OCI-LY3 (cell line): ENCODE measurements around the gene PRKACB.

Experiments used
- H2AFZ ChIP-seq: fragments of 200-600, 300-600 bp; shearing (Covaris generic); 2 replicates; pipeline ENCODE4 v1.6.0; 2014; ENCODE audit warnings: antibody characterized with exemption, low read depth, low read length
- H3K27ac ChIP-seq: fragments of 200-600, 300-600 bp; sonication (generic); 2 replicates; pipeline ENCODE4 v1.5.1; 2014; ENCODE audit warnings: mild to moderate bottlenecking, low read length, moderate library complexity, mixed read lengths
- H3K27me3 ChIP-seq: fragments of 200-600, 300-600 bp; sonication (generic); 2 replicates; pipeline ENCODE4 v1.6.1; 2014; ENCODE audit warnings: low read depth, low read length, mixed read lengths
- H3K36me3 ChIP-seq: fragments of 200-600, 300-600 bp; sonication (generic); replicated peaks from 2 replicates; pipeline ENCODE3; 2014; ENCODE audit warnings: low read depth, low read length, mixed read lengths
- H3K4me1 ChIP-seq: fragments of 300-600, 200-600 bp; sonication (generic); 2 replicates; pipeline ENCODE4 v1.6.1; 2014; ENCODE audit warnings: low read length, mixed read lengths
- H3K4me2 ChIP-seq: fragments of 200-600, 300-600 bp; sonication (generic); 2 replicates; pipeline ENCODE4 v1.6.1; 2014; ENCODE audit warnings: low read length, mixed read lengths
- H3K4me3 ChIP-seq: fragments of 300-600, 200-600 bp; sonication (generic); 2 replicates; pipeline ENCODE4 v1.5.1; 2014; ENCODE audit warnings: antibody characterized with exemption, mild to moderate bottlenecking, low read length, moderate library complexity
- H3K79me2 ChIP-seq: fragments of 300-600, 200-600 bp; shearing (Covaris generic); 2 replicates; pipeline ENCODE4 v1.6.1; 2014; ENCODE audit warnings: mild to moderate bottlenecking, low read length, mixed read lengths
- H3K9ac ChIP-seq: fragments of 300-600, 200-600 bp; shearing (Covaris generic); 2 replicates; pipeline ENCODE4 v1.6.0; 2014; ENCODE audit warnings: mild to moderate bottlenecking, low read length, moderate library complexity
- H3K9me3 ChIP-seq: fragments of 200-600, 300-600 bp; shearing (Covaris generic); 2 replicates; pipeline ENCODE4 v1.6.1; 2014; ENCODE audit warnings: low read length, mixed read lengths; ENCODE audit not compliant: insufficient read depth
- H4K20me1 ChIP-seq: fragments of 200-600, 300-600 bp; sonication (generic); 2 replicates; pipeline ENCODE4 v1.6.1; 2016; ENCODE audit warnings: low read length, mixed read lengths; ENCODE audit not compliant: insufficient read depth
- EZH2phosphoT487 ChIP-seq: fragments of 200-600 bp; shearing (Covaris generic); IDR thresholded peaks from 2 replicates; pipeline ENCODE4 v1.6.1; 2018; ENCODE audit warnings: antibody characterized with exemption, mixed run types, low read depth
- TF ChIP-seq, protein P1 (sequence below): fragments of 200-600, 300-600 bp; sonication (generic); IDR thresholded peaks from 2 replicates; pipeline ENCODE4 v1.5.1; 2014; ENCODE audit warnings: antibody characterized with exemption, low read length, low read depth

Gene PRKACB

DNA sequence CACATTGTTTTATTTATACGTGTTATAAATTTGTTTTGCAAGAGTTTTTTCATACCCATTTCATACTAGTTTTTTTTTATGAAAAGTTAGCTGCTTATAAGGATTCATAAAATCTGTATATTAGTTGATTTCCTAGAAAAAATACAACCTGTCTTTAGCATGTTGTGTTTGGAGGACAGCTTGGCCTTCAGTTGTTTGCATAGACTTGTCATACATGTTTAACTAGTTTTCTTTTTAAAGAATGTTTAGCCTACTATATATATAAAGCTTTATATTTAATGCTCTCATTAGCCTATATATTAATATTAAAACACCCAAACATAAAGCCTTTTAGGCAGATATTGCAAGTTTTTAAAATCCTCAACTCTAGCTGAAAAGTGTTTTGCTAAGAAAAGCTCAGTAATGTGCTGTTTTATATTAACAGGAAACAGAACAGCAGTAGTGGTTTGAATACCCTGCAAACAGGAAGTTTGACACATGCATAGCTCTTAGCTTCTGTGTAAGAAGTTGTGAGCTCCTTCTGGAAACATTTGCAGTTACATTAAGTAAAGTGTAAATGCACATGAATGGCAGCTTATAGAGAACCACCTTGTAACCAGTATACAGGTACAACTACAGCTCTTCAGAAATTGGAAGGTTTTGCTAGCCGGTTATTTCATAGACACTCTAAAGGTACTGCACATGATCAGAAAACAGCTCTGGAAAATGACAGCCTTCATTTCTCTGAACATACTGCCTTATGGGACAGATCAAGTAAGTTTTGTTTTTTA lies at the start of gene PRKACB:
TSS of gene PRKACB (plus strand) at position 476 of the 770 bp plus-strand sequence. CDS start at position 567, 91 bp downstream.
- Histone ChIP-seq H3K9ac (0 out of 2 replicates have a peak within 1 kb of the TSS, but pooled peaks have one; percentile 2), H3K27ac (peak within 1 kb of the TSS; percentile 50; the same call in 1 of the 2 replicates), H3K4me2 (peak within 1 kb of the TSS; percentile 54)

DNA sequence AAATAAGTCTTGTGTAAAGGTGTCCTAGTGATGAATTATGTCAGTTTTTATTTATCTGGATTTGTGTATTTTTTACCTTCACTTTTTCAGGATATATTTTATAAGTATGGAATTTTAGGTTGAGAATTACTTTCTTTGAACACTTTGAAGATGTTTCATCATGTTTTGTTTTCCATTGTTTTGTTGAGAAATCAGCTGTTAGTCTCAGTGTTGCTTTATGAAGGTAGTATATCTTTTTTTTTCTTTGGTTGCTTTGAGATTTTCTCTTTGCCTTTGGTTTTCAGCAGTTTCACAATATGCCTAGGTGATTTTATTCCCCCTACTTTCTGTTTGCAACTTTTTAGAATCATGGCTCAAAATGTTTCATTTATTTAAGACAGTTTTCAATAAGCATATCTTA lies 48.8 kb upstream of the PRKACB start:
- Histone ChIP-seq H2AFZ (no peak overlapping the region), H3K36me3 (no peaks in the 10 kb centered on the region), H3K27me3 (no peaks in the 10 kb centered on the region), H3K4me3 (no peak overlapping the region), H4K20me1 (no peaks in the 10 kb centered on the region), H3K4me1 (no peaks in the 10 kb centered on the region), H3K9ac (no peak overlapping the region), H3K9me3 (no peaks in the 10 kb centered on the region), H3K27ac (no peak overlapping the region), H3K4me2 (no peak overlapping the region), H3K79me2 (no peaks in the 10 kb centered on the region)
- TF ChIP-seq EZH2phosphoT487 = no peak
- TF ChIP-seq, protein P1, sequence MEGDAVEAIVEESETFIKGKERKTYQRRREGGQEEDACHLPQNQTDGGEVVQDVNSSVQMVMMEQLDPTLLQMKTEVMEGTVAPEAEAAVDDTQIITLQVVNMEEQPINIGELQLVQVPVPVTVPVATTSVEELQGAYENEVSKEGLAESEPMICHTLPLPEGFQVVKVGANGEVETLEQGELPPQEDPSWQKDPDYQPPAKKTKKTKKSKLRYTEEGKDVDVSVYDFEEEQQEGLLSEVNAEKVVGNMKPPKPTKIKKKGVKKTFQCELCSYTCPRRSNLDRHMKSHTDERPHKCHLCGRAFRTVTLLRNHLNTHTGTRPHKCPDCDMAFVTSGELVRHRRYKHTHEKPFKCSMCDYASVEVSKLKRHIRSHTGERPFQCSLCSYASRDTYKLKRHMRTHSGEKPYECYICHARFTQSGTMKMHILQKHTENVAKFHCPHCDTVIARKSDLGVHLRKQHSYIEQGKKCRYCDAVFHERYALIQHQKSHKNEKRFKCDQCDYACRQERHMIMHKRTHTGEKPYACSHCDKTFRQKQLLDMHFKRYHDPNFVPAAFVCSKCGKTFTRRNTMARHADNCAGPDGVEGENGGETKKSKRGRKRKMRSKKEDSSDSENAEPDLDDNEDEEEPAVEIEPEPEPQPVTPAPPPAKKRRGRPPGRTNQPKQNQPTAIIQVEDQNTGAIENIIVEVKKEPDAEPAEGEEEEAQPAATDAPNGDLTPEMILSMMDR = no peak

More for the DNA sequence above, at the start of gene PRKACB:
- Histone ChIP-seq H3K36me3 (no peaks in the 10 kb centered on the region), H3K4me1 (peaks cover 32% of the 10 kb centered on the region), H3K9me3 (peaks cover 3% of the 10 kb centered on the region; the same call in 1 of the 2 replicates), H3K79me2 (no peaks in the 10 kb centered on the region), H4K20me1 (no peaks in the 10 kb centered on the region), H2AFZ (peak within 1 kb of the TSS; percentile 24), H3K4me3 (peak within 1 kb of the TSS; percentile 11), H3K27me3 (no peaks in the 10 kb centered on the region)
- no peak for TF ChIP-seq EZH2phosphoT487
- TF ChIP-seq, protein P1 = no peak

DNA sequence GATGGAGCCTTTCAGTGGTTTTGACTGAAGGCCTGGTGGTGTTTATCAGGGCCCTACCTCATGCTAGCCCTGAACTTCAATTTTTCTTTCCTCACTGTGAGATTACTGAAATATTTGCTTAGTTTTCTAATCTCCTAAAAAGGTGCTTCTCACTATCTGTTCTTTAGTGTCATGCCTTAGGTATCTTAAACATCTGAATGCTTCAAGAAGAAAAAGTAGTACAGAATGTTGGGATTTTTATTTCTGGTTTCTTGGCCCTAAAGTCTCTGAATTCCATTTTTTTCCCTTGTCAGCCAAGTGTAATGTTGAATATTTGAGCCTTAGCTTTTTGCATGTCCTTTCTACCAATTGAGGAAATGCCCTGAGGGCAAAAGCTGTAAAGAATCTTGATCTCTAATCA lies 47.9 kb upstream of the PRKACB start:
- Histone ChIP-seq H3K27me3 (no peaks in the 10 kb centered on the region), H3K27ac (no peak overlapping the region), H3K4me2 (no peak overlapping the region), H3K4me3 (no peak overlapping the region), H3K36me3 (no peaks in the 10 kb centered on the region), H2AFZ (no peak overlapping the region), H4K20me1 (no peaks in the 10 kb centered on the region), H3K4me1 (no peaks in the 10 kb centered on the region), H3K9me3 (no peaks in the 10 kb centered on the region), H3K9ac (no peak overlapping the region), H3K79me2 (no peaks in the 10 kb centered on the region)
- TF ChIP-seq EZH2phosphoT487 = no peak
- TF ChIP-seq, protein P1 = no peak

DNA sequence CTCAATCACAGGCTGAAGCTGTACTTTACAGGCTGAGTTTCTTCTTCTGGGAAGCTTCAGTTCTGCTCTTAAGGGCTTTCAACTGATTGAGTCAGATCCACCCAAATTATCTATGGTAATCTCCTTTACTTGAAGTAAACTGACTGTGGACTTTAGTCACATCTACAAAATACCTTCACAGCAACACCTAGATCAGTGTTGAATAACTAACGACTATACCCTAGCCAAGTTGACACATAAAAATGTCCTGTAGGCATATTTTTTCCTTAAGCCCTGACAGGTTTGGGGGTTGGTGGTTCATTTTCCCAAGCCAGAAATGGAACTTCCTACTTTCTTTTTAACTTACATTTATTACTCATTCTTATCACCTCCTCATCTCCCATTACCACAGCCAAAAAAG lies 42.9 kb upstream of the PRKACB start:
- H3K4me1 ChIP-seq = peaks cover 10% of the 10 kb centered on the region
- H2AFZ ChIP-seq = no peak overlapping the region
- no peaks in the 10 kb centered on the region for H3K27me3 ChIP-seq
- no peaks in the 10 kb centered on the region for H3K9me3 ChIP-seq
- no peaks in the 10 kb centered on the region for H3K36me3 ChIP-seq
- H3K4me2 ChIP-seq = no peak overlapping the region
- no peak overlapping the region for H3K9ac ChIP-seq
- TF ChIP-seq EZH2phosphoT487 = no peak
- TF ChIP-seq, protein P1 = no peak
- H3K27ac ChIP-seq = no peak overlapping the region
- no peak overlapping the region for H3K4me3 ChIP-seq
- H4K20me1 ChIP-seq = no peaks in the 10 kb centered on the region
- H3K79me2 ChIP-seq = no peaks in the 10 kb centered on the region
